Gastrocnemius medialis (tissue), 4 donors: ENCODE results near the gene HPCAL1.

Experiments used
- POLR2A ChIP-seq, 2 donors: fragments of 450-650 bp; IDR thresholded peaks; one replicate each; pipeline ENCODE4 v1.6.1; 2017; ENCODE audit warnings: antibody characterized with exemption in 2 of 2, mild to moderate bottlenecking in 2 of 2, moderate library complexity in 2 of 2
- TF ChIP-seq, protein P1 (sequence below), 5 experiments: fragments of 450-650 bp in 3 of 5; fragments of 200-600 bp in 2 of 5; sonication (generic) in 2 of 5; IDR thresholded peaks in 4 of 5; conservative IDR thresholded peaks in 1 of 5; 1 replicate in 4 of 5; 2 replicates in 1 of 5; pipeline ENCODE4 v1.5.1; 2016 to 2019; ENCODE audit warnings: antibody characterized with exemption in 5 of 5, mild to moderate bottlenecking in 3 of 5, moderate library complexity in 3 of 5

DNA sequence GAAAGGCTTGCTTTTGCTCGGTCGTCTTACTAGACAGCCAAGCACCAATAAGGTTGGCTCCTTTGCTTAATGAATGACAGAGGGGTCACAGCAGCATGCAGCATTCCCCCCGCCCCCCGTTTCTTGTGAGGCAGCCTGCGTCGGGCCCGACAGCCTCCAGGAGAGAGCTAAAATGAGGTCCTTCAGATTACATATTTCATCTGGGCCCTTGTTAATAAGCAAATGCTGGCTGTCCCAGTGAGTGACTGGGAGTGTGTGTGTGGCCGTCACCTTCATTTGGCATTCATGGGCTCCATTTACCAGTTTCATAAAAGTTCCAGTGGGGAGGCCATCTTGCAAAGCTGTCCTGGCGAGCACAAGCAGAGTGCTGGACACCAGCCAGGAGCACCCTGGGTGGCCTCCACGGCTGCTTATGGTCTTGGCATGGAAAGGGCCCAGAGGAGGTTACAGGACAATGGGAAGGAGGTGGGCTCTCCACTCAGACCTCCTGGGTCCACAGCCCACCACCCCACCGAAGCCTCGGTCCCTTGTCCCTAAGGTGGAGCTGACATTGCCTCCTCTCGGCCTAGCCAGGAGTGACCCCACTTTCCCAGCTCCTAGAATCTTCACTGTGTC, 108.2 kb downstream of the HPCAL1 start:
- TF ChIP-seq, protein P1, sequence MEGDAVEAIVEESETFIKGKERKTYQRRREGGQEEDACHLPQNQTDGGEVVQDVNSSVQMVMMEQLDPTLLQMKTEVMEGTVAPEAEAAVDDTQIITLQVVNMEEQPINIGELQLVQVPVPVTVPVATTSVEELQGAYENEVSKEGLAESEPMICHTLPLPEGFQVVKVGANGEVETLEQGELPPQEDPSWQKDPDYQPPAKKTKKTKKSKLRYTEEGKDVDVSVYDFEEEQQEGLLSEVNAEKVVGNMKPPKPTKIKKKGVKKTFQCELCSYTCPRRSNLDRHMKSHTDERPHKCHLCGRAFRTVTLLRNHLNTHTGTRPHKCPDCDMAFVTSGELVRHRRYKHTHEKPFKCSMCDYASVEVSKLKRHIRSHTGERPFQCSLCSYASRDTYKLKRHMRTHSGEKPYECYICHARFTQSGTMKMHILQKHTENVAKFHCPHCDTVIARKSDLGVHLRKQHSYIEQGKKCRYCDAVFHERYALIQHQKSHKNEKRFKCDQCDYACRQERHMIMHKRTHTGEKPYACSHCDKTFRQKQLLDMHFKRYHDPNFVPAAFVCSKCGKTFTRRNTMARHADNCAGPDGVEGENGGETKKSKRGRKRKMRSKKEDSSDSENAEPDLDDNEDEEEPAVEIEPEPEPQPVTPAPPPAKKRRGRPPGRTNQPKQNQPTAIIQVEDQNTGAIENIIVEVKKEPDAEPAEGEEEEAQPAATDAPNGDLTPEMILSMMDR (IDR thresholded peaks at IDR 0.05 in 4 of 5, conservative IDR thresholded peaks at IDR 0.05 in 1 of 5) = no peak
- TF ChIP-seq POLR2A (IDR thresholded peaks at IDR 0.05) = no peak
